ENCODE measurements around the gene VAV3. TPM values are rescaled to one million over a fixed set of nuclear protein-coding genes. Genes with fewer than 3 reads are reported as not detected.

The VAV3 gene
- total and polyA plus RNA-seq, 9 of the 15 experiments (the other 6 are each of a cell fraction or from before 2014, with no cell fraction given): not detected

DNA sequence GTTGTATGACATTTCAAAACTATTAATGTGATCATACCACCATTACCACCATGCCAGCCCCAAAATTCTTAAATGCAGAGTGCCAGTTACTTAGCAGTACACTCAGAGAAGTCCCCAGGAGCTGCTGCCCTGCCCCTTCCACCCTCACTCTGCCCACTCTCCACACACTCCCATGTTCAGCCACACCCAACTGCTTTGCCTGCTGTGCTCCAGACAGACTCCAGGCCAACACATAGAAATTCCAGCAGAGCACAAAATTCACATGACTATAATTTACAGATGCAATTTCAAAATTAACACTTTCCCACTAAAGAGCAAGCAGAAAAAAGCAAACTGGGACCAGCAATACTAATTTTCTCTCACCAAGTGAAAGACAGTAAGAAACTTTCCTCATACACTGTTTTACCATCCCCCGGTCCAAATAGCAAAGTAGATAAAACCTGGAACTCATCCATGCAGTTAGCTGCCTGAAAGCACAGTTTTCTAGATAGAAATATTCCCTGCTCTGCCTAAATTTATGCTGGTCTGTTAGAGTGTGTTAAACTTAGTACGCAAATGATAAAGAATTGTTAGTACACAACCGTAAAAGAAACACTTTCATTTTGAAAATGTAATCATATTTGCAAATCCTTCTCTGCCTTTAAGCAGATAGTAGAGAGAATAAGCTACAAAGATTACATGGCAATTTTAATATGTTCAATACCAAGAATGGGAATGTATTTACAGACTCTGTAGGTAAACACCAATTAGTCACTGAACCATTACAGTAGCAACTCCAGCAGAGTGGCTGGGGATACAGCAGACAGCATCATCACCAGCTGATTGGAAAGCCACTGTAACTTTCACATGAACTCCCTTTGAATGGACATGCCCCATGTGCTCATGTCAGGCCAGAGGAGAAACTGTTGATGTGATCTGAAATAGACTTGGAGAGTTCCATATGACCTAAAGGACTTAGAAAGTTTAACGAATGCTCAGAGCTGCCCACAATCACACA, 176.5 kb downstream of the VAV3 start:
- FAIRE-seq (peak; percentile 11), DNase-seq (ENCODE audit: extremely low read depth in 1 of 4, low spot score in 3 of 4) (no peak), ATAC-seq (no peak)
- Histone ChIP-seq H3K27ac (ENCODE audit: extremely low read depth, low read depth, low read length) (no peak overlapping the region), H4K20me1 (replicated peaks; ENCODE audit: control insufficient read depth, insufficient read depth, low read length) (no peaks in the 10 kb centered on the region; the same call in 1 of the 2 replicates), H3K9me3 (replicated peaks; ENCODE audit: control insufficient read depth, insufficient read depth, low read depth, low read length) (no peaks in the 10 kb centered on the region), H3K36me3 (ENCODE audit: control insufficient read depth, insufficient read depth, low read length) (no peaks in the 10 kb centered on the region), H3K4me2 (ENCODE audit: insufficient read depth, low read length) (no peak overlapping the region), H3K4me3 (no peak overlapping the region), H3K27me3 (ENCODE audit: control insufficient read depth in 2 of 2, insufficient read depth in 2 of 2, low read length in 2 of 2) (no peaks in the 10 kb centered on the region), H3K9ac (ENCODE audit: insufficient read depth in 1 of 2, low read depth in 2 of 2, low read length in 2 of 2) (no peak overlapping the region), H2AFZ (ENCODE audit: low read depth, low read length) (no peak overlapping the region), H3K79me2 (ENCODE audit: control insufficient read depth, insufficient read depth, low read length) (no peaks in the 10 kb centered on the region), H3K9me1 (ENCODE audit: control insufficient read depth, insufficient read depth, low read length) (no peaks in the 10 kb centered on the region), H3K4me1 (replicated peaks in 1 of 2; ENCODE audit: control insufficient read depth in 2 of 2, insufficient read depth in 2 of 2, low read length in 2 of 2) (no peaks in the 10 kb centered on the region)
- WGBS (ENCODE audit: insufficient coverage, low coverage, missing lambda C conversion rate): 2% methylated on average over 4 of the region's 4 CpGs
- intact Hi-C loops (cut with micrococcal nuclease) (loop anchor here (10.0 kb wide), 1 partner anchor 1326 kb away; the partner anchor contains the start of gene ELAPOR1), in situ Hi-C loops (cut with MboI) (loop anchor here (25.0 kb wide), 1 partner anchor 849 kb away; no protein-coding TSS in a partner anchor)
- ChIA-PET CTCF (ENCODE audit: low intra/inter-chr PET ratio) (no interaction called here), POLR2A (interaction anchor here (0.6 to 1.2 kb wide), 3 partner anchors 8 to 714 kb away, joined by 3 read pairs; no protein-coding TSS in a partner anchor)
- BruUV-seq (replicated peaks): no TSS peak
- TF ChIP-seq BDP1 (IDR thresholded peaks at IDR 0.05; ENCODE audit: insufficient read depth, insufficient read length) (no peak), ZBED1 (IDR thresholded peaks at IDR 0.05) (no peak), ZNF668 (CRISPR knock-in tag; IDR thresholded peaks at IDR 0.05) (no peak), HOXB6 (CRISPR knock-in tag; IDR thresholded peaks at IDR 0.05; ENCODE audit: borderline replicate concordance) (no peak)
- TF ChIP-seq, protein P1, sequence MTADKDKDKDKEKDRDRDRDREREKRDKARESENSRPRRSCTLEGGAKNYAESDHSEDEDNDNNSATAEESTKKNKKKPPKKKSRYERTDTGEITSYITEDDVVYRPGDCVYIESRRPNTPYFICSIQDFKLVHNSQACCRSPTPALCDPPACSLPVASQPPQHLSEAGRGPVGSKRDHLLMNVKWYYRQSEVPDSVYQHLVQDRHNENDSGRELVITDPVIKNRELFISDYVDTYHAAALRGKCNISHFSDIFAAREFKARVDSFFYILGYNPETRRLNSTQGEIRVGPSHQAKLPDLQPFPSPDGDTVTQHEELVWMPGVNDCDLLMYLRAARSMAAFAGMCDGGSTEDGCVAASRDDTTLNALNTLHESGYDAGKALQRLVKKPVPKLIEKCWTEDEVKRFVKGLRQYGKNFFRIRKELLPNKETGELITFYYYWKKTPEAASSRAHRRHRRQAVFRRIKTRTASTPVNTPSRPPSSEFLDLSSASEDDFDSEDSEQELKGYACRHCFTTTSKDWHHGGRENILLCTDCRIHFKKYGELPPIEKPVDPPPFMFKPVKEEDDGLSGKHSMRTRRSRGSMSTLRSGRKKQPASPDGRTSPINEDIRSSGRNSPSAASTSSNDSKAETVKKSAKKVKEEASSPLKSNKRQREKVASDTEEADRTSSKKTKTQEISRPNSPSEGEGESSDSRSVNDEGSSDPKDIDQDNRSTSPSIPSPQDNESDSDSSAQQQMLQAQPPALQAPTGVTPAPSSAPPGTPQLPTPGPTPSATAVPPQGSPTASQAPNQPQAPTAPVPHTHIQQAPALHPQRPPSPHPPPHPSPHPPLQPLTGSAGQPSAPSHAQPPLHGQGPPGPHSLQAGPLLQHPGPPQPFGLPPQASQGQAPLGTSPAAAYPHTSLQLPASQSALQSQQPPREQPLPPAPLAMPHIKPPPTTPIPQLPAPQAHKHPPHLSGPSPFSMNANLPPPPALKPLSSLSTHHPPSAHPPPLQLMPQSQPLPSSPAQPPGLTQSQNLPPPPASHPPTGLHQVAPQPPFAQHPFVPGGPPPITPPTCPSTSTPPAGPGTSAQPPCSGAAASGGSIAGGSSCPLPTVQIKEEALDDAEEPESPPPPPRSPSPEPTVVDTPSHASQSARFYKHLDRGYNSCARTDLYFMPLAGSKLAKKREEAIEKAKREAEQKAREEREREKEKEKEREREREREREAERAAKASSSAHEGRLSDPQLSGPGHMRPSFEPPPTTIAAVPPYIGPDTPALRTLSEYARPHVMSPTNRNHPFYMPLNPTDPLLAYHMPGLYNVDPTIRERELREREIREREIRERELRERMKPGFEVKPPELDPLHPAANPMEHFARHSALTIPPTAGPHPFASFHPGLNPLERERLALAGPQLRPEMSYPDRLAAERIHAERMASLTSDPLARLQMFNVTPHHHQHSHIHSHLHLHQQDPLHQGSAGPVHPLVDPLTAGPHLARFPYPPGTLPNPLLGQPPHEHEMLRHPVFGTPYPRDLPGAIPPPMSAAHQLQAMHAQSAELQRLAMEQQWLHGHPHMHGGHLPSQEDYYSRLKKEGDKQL (CRISPR knock-in tag; IDR thresholded peaks at IDR 0.05; ENCODE audit: borderline replicate concordance): no peak
- TF ChIP-seq, protein P2, sequence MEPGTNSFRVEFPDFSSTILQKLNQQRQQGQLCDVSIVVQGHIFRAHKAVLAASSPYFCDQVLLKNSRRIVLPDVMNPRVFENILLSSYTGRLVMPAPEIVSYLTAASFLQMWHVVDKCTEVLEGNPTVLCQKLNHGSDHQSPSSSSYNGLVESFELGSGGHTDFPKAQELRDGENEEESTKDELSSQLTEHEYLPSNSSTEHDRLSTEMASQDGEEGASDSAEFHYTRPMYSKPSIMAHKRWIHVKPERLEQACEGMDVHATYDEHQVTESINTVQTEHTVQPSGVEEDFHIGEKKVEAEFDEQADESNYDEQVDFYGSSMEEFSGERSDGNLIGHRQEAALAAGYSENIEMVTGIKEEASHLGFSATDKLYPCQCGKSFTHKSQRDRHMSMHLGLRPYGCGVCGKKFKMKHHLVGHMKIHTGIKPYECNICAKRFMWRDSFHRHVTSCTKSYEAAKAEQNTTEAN (CRISPR knock-in tag; IDR thresholded peaks at IDR 0.05): no peak
- TF ChIP-seq, protein P3, sequence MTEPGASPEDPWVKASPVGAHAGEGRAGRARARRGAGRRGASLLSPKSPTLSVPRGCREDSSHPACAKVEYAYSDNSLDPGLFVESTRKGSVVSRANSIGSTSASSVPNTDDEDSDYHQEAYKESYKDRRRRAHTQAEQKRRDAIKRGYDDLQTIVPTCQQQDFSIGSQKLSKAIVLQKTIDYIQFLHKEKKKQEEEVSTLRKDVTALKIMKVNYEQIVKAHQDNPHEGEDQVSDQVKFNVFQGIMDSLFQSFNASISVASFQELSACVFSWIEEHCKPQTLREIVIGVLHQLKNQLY (CRISPR knock-in tag; conservative IDR thresholded peaks at IDR 0.05): no peak
- TF ChIP-seq, protein P4, sequence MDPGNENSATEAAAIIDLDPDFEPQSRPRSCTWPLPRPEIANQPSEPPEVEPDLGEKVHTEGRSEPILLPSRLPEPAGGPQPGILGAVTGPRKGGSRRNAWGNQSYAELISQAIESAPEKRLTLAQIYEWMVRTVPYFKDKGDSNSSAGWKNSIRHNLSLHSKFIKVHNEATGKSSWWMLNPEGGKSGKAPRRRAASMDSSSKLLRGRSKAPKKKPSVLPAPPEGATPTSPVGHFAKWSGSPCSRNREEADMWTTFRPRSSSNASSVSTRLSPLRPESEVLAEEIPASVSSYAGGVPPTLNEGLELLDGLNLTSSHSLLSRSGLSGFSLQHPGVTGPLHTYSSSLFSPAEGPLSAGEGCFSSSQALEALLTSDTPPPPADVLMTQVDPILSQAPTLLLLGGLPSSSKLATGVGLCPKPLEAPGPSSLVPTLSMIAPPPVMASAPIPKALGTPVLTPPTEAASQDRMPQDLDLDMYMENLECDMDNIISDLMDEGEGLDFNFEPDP (CRISPR knock-in tag; IDR thresholded peaks at IDR 0.05): no peak
- TF ChIP-seq, protein P5, sequence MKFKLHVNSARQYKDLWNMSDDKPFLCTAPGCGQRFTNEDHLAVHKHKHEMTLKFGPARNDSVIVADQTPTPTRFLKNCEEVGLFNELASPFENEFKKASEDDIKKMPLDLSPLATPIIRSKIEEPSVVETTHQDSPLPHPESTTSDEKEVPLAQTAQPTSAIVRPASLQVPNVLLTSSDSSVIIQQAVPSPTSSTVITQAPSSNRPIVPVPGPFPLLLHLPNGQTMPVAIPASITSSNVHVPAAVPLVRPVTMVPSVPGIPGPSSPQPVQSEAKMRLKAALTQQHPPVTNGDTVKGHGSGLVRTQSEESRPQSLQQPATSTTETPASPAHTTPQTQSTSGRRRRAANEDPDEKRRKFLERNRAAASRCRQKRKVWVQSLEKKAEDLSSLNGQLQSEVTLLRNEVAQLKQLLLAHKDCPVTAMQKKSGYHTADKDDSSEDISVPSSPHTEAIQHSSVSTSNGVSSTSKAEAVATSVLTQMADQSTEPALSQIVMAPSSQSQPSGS (CRISPR knock-in tag; IDR thresholded peaks at IDR 0.05): no peak
